SK-N-SH (cell line): ENCODE data around the gene SRSF1. TPM values are rescaled to one million over a fixed set of nuclear protein-coding genes. Genes with fewer than 3 reads are reported as not detected.
A peak's percentile ranks its signal among the peaks of the same experiment; 100 is the strongest.

Experiments
- CTCF ChIA-PET: fragments of 300-600, 350-600 bp; formaldehyde crosslinking; extraction: SDS; loops from one replicate; lab custom pipeline; 2021; lab: Yijun Ruan, JAX
- POLR2A ChIA-PET: fragments of 350-600 bp; sonication (Branson Sonifier 250); formaldehyde crosslinking; extraction: SDS; loops from one replicate; lab custom pipeline; 2020; ENCODE audit warnings: antibody characterized with exemption, inconsistent platforms; lab: Yijun Ruan, JAX
- DNase-seq: peaks from one replicate; pipeline ENCODE4 v3.0.0; 2012
- H2AFZ ChIP-seq: fragments of 200-600 bp; sonication (generic); 2 replicates; pipeline ENCODE4 v1.8.1; 2016; ENCODE audit warnings: antibody characterized with exemption, mild to moderate bottlenecking, low read depth
- H3F3A ChIP-seq: fragments of 200-600 bp; sonication (generic); replicated peaks from 2 replicates; pipeline ENCODE3; 2016; ENCODE audit warnings: antibody characterized with exemption, mild to moderate bottlenecking; ENCODE audit not compliant: insufficient read depth
- H3K27ac ChIP-seq, 2 experiments: fragments of 200-500 bp in 1 of 2; fragments of 200-600 bp in 1 of 2; sonication (Bioruptor generic) in 1 of 2; sonication (generic), shearing (Covaris generic) in 1 of 2; 2 replicates each; pipeline versions ENCODE4 v1.5.1 to v1.6.1; 2014 to 2016; ENCODE audit warnings: low read depth in 2 of 2, inconsistent platforms in 1 of 2, low read length in 1 of 2, mild to moderate bottlenecking in 1 of 2, mixed read lengths in 1 of 2
- H3K27me3 ChIP-seq: fragments of 200-600 bp; sonication (generic), shearing (Covaris generic); 2 replicates; pipeline ENCODE4 v1.6.1; 2016; ENCODE audit warnings: mixed run types; ENCODE audit not compliant: insufficient read depth
- H3K36me3 ChIP-seq, 2 experiments: fragments of 200-500 bp in 1 of 2; fragments of 200-600 bp in 1 of 2; sonication (Bioruptor generic) in 1 of 2; sonication (generic) in 1 of 2; replicated peaks in 1 of 2; 2 replicates each; pipeline versions ENCODE3 to v1.5.1; 2014 to 2016; ENCODE audit warnings: low read length in 1 of 2, mild to moderate bottlenecking in 1 of 2; ENCODE audit not compliant: insufficient read depth in 2 of 2, control insufficient read depth in 1 of 2
- H3K4me1 ChIP-seq, 2 experiments: fragments of 200-500 bp in 1 of 2; fragments of 200-600 bp in 1 of 2; sonication (Bioruptor generic) in 1 of 2; sonication (generic), shearing (Covaris generic) in 1 of 2; 2 replicates each; pipeline versions ENCODE4 v1.5.1 to v1.6.1; 2014 to 2016; ENCODE audit warnings: low read depth in 1 of 2, low read length in 1 of 2, mixed run types in 1 of 2; ENCODE audit not compliant: insufficient read depth in 2 of 2, control insufficient read depth in 1 of 2
- H3K4me2 ChIP-seq: fragments of 200-600 bp; sonication (generic), shearing (Covaris generic); 2 replicates; pipeline ENCODE4 v1.6.1; 2017; ENCODE audit warnings: mixed run types
- H3K4me3 ChIP-seq, 2 experiments: fragments of 200-500 bp in 1 of 2; fragments of 200-600 bp in 1 of 2; sonication (Bioruptor generic) in 1 of 2; sonication (generic), shearing (Covaris generic) in 1 of 2; 2 replicates each; pipeline versions ENCODE4 v1.5.1 to v1.8.1; 2014 to 2016; ENCODE audit warnings: low read depth in 2 of 2, inconsistent platforms in 1 of 2, low read length in 1 of 2, mild to moderate bottlenecking in 1 of 2, mixed read lengths in 1 of 2, moderate library complexity in 1 of 2
- H3K79me2 ChIP-seq: fragments of 200-600 bp; sonication (generic); 2 replicates; pipeline ENCODE4 v1.8.1; 2017; ENCODE audit warnings: mild to moderate bottlenecking; ENCODE audit not compliant: insufficient read depth
- H3K9ac ChIP-seq: fragments of 200-600 bp; sonication (generic); 2 replicates; pipeline ENCODE4 v1.6.1; 2017; ENCODE audit warnings: mixed run types
- H3K9me2 ChIP-seq: fragments of 200-600 bp; sonication (generic); 2 replicates; pipeline ENCODE4 v1.6.1; 2017; ENCODE audit warnings: mixed run types
- H3K9me3 ChIP-seq: fragments of 200-600 bp; sonication (generic); 2 replicates; pipeline ENCODE4 v1.6.1; 2017; ENCODE audit warnings: mixed run types, mild to moderate bottlenecking, moderate library complexity
- H4K20me1 ChIP-seq: fragments of 200-600 bp; sonication (generic); 2 replicates; pipeline ENCODE4 v1.6.1; 2017; ENCODE audit warnings: mild to moderate bottlenecking, mixed run types; ENCODE audit not compliant: insufficient read depth
- CHD2 ChIP-seq: fragments of 150-350 bp; IDR thresholded peaks from 2 replicates; pipeline ENCODE4 v1.6.1; 2018; ENCODE audit warnings: low read length; ENCODE audit not compliant: partially characterized antibody
- EP300 ChIP-seq, 2 experiments: IDR thresholded peaks; 2 replicates each; pipeline versions ENCODE4 v1.4.0 to v1.6.1; 2012; ENCODE audit warnings: borderline replicate concordance in 1 of 2, low read depth in 1 of 2, low read length in 1 of 2
- EZH2phosphoT487 ChIP-seq: fragments of 200-600 bp; sonication (generic); IDR thresholded peaks from 2 replicates; pipeline ENCODE4 v1.6.1; 2017; ENCODE audit warnings: low read depth, mixed run types, mild to moderate bottlenecking, antibody characterized with exemption, moderate library complexity, borderline replicate concordance
- FOXJ3 ChIP-seq: sonication (generic); formaldehyde crosslinking; IDR thresholded peaks from 2 replicates; pipeline ENCODE4 v1.5.1; 2020; ENCODE audit warnings: mild to moderate bottlenecking, missing genetic modification reagents
- FOXM1 ChIP-seq: IDR thresholded peaks from 2 replicates; pipeline ENCODE4 v1.4.0; 2012; ENCODE audit warnings: low read depth, mild to moderate bottlenecking
- GABPA ChIP-seq: IDR thresholded peaks from 2 replicates; pipeline ENCODE4 v1.4.0; 2012; ENCODE audit warnings: low read depth, mild to moderate bottlenecking
- GATA2 ChIP-seq: sonication (generic); formaldehyde crosslinking; IDR thresholded peaks from 2 replicates; pipeline ENCODE4 v1.5.0; 2020; ENCODE audit warnings: mild to moderate bottlenecking, missing genetic modification reagents
- MXI1 ChIP-seq: IDR thresholded peaks from 2 replicates; pipeline ENCODE4 v1.6.1; 2012; ENCODE audit warnings: mild to moderate bottlenecking, low read depth, low read length, improper control_type of control experiment
- NRF1 ChIP-seq: IDR thresholded peaks from 2 replicates; pipeline ENCODE4 v1.6.1; 2012; ENCODE audit warnings: low read depth, mild to moderate bottlenecking, low read length
- POLR2AphosphoS5 ChIP-seq: IDR thresholded peaks from 2 replicates; pipeline ENCODE4 v1.6.1; 2012; ENCODE audit warnings: low read depth, low read length
- RFX5 ChIP-seq: IDR thresholded peaks from 2 replicates; pipeline ENCODE4 v1.6.1; 2012; ENCODE audit warnings: mild to moderate bottlenecking, improper control_type of control experiment, low read length
- SIN3A ChIP-seq: IDR thresholded peaks from 2 replicates; pipeline ENCODE4 v1.6.1; 2012; ENCODE audit warnings: low read depth, mild to moderate bottlenecking, low read length, moderate library complexity, borderline replicate concordance
- TCF12 ChIP-seq: IDR thresholded peaks from 2 replicates; pipeline ENCODE4 v1.4.0; 2012
- TEAD4 ChIP-seq: IDR thresholded peaks from 2 replicates; pipeline ENCODE4 v1.4.0; 2012; ENCODE audit warnings: mild to moderate bottlenecking, borderline replicate concordance; ENCODE audit not compliant: insufficient read depth
- WGBS: methylation state at CpG from one replicate; pipeline ENCODE4 v1.1.6; 2017; ENCODE audit warnings: low lambda C conversion rate; 5-methylcytosine and 5-hydroxymethylcytosine counted together
- polyA plus RNA-seq, 3 experiments: library from polyadenylated mRNA; depleted of rRNA; stranded (reverse); fragments of >200 nt; gene quantifications; 2 replicates each; pipeline ENCODE4 v1.2.3, GENCODE V29; 2012
- TF ChIP-seq, protein P1 (sequence below): IDR thresholded peaks from 2 replicates; pipeline ENCODE4; 2012
- TF ChIP-seq, protein P2 (sequence below): fragments of 150-350 bp; IDR thresholded peaks from 2 replicates; pipeline ENCODE4 v1.6.1; 2017; ENCODE audit warnings: antibody characterized with exemption, low read length, low read depth, borderline replicate concordance
- TF ChIP-seq, protein P3 (sequence below): fragments of 200-600 bp; sonication (generic); IDR thresholded peaks from 2 replicates; pipeline ENCODE4 v1.6.1; 2017; ENCODE audit warnings: antibody characterized with exemption, mild to moderate bottlenecking, moderate library complexity
- TF ChIP-seq, protein P4 (sequence below): IDR thresholded peaks from 2 replicates; pipeline ENCODE4 v1.4.0; 2012; ENCODE audit warnings: low read depth

The SRSF1 gene
- polyA plus RNA-seq, 1 of the 3 experiments (the other 2 are of a cell fraction) = 248 TPM

DNA sequence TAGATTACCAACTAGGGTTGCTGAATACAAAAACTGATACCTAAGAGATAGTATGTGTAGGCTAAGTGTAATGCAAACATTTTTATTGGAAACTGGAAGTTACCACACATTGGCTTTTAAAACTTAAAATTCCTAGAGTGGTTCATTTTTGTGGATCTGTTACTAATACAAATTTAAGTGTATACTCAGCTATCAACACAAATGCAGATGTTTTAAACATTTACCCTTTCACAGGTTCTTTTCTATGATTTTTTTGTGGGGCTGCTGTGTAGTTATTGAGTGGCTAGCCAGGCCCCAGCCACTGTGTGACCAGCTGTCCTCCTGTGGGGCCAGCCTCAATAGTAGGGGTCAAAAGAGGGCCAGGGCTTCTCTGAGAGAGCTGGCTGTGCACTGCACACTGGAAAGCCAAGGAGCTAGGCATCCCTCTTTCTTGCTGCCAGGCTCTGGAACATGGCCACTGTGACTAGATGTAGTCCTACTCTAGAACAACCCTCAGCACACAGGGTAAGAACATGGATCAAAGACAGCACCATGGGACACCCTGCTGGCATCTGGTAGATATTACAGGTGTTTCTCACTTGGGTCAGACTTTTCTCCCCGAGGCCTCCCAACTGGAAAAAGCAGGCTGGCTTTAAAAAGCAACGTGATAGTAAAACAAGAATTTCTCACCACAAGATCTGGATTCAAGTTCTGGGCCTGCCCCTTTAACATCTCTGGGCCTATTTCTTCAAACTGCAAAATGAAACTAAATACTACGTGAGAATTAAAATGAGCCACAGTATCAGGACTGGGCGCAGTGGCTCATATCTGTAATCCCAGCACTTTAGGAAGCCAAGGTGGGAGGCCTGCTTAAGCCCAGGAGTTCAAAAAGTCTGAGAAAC is 11.7 kb downstream of the SRSF1 start (continued):
- TF ChIP-seq POLR2AphosphoS5 = peak; percentile 1; the same call in 1 of the 2 replicates
- peak; percentile 66 for TF ChIP-seq CHD2
- TF ChIP-seq NRF1 = no peak
- TF ChIP-seq, protein P1, sequence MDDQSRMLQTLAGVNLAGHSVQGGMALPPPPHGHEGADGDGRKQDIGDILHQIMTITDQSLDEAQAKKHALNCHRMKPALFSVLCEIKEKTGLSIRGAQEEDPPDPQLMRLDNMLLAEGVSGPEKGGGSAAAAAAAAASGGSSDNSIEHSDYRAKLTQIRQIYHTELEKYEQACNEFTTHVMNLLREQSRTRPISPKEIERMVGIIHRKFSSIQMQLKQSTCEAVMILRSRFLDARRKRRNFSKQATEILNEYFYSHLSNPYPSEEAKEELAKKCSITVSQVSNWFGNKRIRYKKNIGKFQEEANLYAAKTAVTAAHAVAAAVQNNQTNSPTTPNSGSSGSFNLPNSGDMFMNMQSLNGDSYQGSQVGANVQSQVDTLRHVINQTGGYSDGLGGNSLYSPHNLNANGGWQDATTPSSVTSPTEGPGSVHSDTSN = no peak
- TF ChIP-seq FOXJ3 (CRISPR knock-in tag) = no peak
- TF ChIP-seq RFX5 = no peak
- TF ChIP-seq SIN3A = peak; percentile 51; the same call in 1 of the 2 replicates
- no peak for TF ChIP-seq TEAD4
- TF ChIP-seq MXI1 = peak; percentile 43; the same call in 1 of the 2 replicates
- TF ChIP-seq, protein P2, sequence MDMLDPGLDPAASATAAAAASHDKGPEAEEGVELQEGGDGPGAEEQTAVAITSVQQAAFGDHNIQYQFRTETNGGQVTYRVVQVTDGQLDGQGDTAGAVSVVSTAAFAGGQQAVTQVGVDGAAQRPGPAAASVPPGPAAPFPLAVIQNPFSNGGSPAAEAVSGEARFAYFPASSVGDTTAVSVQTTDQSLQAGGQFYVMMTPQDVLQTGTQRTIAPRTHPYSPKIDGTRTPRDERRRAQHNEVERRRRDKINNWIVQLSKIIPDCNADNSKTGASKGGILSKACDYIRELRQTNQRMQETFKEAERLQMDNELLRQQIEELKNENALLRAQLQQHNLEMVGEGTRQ = no peak

DNA sequence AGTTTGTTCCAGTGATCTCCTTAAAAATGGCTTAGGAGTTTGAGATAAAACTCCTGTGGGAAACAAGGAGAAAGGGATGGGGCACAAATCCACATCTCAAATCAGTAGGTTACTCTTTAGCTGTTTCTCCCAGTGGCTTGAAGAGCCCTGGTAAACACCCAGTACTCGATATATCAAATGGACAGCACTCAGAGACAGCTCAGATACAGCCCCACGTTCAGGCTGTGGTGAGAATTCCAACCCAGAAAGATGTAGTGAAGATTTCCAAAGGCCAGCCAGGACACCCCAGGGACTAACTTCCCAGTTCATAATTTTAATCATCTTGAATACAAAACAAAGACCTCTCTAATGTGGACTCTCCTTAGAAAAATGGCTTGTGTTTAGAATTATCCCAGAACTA is 12.6 kb downstream of the SRSF1 start:
- H3K27ac ChIP-seq = no peak overlapping the region
- WGBS = 88% methylated on average over 2 of the region's 2 CpGs
- TF ChIP-seq FOXM1 (no peak), EZH2phosphoT487 (no peak), TCF12 (no peak), GABPA (no peak), GATA2 (CRISPR knock-in tag) (no peak), EP300 (IDR thresholded peaks at IDR 0.05; ENCODE audit: borderline replicate concordance in 1 of 2, low read depth in 1 of 2, low read length in 1 of 2) (no peak)
- TF ChIP-seq, protein P2 = no peak
- TF ChIP-seq, protein P3, sequence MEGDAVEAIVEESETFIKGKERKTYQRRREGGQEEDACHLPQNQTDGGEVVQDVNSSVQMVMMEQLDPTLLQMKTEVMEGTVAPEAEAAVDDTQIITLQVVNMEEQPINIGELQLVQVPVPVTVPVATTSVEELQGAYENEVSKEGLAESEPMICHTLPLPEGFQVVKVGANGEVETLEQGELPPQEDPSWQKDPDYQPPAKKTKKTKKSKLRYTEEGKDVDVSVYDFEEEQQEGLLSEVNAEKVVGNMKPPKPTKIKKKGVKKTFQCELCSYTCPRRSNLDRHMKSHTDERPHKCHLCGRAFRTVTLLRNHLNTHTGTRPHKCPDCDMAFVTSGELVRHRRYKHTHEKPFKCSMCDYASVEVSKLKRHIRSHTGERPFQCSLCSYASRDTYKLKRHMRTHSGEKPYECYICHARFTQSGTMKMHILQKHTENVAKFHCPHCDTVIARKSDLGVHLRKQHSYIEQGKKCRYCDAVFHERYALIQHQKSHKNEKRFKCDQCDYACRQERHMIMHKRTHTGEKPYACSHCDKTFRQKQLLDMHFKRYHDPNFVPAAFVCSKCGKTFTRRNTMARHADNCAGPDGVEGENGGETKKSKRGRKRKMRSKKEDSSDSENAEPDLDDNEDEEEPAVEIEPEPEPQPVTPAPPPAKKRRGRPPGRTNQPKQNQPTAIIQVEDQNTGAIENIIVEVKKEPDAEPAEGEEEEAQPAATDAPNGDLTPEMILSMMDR = no peak
- TF ChIP-seq, protein P1 = no peak
- TF ChIP-seq, protein P4, sequence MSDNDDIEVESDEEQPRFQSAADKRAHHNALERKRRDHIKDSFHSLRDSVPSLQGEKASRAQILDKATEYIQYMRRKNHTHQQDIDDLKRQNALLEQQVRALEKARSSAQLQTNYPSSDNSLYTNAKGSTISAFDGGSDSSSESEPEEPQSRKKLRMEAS = no peak

More for the DNA sequence above, 12.6 kb downstream of the SRSF1 start:
- Histone ChIP-seq H3K27me3 (no peaks in the 10 kb centered on the region), H3K4me2 (no peak overlapping the region), H3K79me2 (peaks cover 15% of the 10 kb centered on the region), H3K36me3 (peaks cover 26 to 34% of the 10 kb centered on the region in 2 experiments), H3K9ac (no peak overlapping the region), H3K4me1 (peaks cover 2 to 16% of the 10 kb centered on the region in 2 experiments; a peak in 2 of 4 replicates), H3K4me3 (no peak overlapping the region), H3K9me3 (no peaks in the 10 kb centered on the region), H2AFZ (no peak overlapping the region), H4K20me1 (peaks cover 4% of the 10 kb centered on the region; the same call in 1 of the 2 replicates), H3F3A (peaks cover 73% of the 10 kb centered on the region), H3K9me2 (no peaks in the 10 kb centered on the region)
- ChIA-PET CTCF (interaction anchor here (0.7 to 20.5 kb wide), 19 partner anchors 9 to 873 kb away, joined by 3 to 1002 read pairs (median 5); partner anchors contain the start of genes MRPS23 and SRSF1), POLR2A (interaction anchor here (1.3 to 5.0 kb wide), 5 partner anchors 13 to 133 kb away, joined by 3 to 36 read pairs (median 5); partner anchors contain the start of genes DYNLL2 and SRSF1)
- no peak for DNase-seq
